Panc1 (cell line): ENCODE measurements around the gene NXPH1.

ENCODE experiments used
- POLR2AphosphoS5 ChIP-seq: IDR thresholded peaks from 2 replicates; pipeline ENCODE4 v1.6.1; 2012; ENCODE audit warnings: mild to moderate bottlenecking, low read depth, low read length, moderate library complexity
- SIN3A ChIP-seq: IDR thresholded peaks from 2 replicates; pipeline ENCODE4 v1.6.1; 2012; ENCODE audit warnings: low read depth, mild to moderate bottlenecking, low read length, moderate library complexity, borderline replicate concordance; ENCODE audit not compliant: insufficient read depth
- TCF7L2 ChIP-seq: IDR thresholded peaks from 2 replicates; pipeline ENCODE4 v1.6.1; 2011; ENCODE audit warnings: mild to moderate bottlenecking, low read depth, low read length, inconsistent platforms
- TF ChIP-seq, protein P1 (sequence below): fragments of 450-650 bp; IDR thresholded peaks from 2 replicates; pipeline ENCODE4 v1.5.1; 2017; ENCODE audit warnings: mild to moderate bottlenecking
- TF ChIP-seq, protein P2 (sequence below), 2 experiments: IDR thresholded peaks; 2 replicates each; pipeline ENCODE4 v1.6.1; 2011 to 2012; ENCODE audit warnings: low read depth in 2 of 2, control low read depth in 1 of 2, low read length in 1 of 2, mild to moderate bottlenecking in 1 of 2, moderate library complexity in 1 of 2; ENCODE audit not compliant: insufficient read depth in 1 of 2

DNA sequence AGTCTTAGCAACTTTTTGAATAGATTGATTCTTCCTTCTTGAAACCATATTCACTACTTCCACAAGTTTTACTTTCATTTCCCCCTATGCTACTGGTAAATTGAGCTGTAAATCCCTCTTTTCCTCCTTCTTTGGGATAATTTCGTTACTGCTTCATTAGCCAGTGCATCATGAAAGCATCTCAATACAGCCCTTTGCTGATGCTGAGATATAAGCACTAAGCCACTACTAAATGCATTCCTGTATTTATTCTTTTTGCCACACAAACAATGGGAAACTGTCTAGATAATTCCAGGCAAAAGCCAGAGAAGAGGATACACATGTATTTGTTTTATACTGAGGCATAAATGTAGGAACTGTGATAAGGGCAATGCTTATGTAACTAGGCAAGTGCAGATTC lies 313.9 kb downstream of the NXPH1 start:
- TF ChIP-seq, protein P1, sequence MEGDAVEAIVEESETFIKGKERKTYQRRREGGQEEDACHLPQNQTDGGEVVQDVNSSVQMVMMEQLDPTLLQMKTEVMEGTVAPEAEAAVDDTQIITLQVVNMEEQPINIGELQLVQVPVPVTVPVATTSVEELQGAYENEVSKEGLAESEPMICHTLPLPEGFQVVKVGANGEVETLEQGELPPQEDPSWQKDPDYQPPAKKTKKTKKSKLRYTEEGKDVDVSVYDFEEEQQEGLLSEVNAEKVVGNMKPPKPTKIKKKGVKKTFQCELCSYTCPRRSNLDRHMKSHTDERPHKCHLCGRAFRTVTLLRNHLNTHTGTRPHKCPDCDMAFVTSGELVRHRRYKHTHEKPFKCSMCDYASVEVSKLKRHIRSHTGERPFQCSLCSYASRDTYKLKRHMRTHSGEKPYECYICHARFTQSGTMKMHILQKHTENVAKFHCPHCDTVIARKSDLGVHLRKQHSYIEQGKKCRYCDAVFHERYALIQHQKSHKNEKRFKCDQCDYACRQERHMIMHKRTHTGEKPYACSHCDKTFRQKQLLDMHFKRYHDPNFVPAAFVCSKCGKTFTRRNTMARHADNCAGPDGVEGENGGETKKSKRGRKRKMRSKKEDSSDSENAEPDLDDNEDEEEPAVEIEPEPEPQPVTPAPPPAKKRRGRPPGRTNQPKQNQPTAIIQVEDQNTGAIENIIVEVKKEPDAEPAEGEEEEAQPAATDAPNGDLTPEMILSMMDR = no peak
- TF ChIP-seq POLR2AphosphoS5 = no peak
- TF ChIP-seq, protein P2, sequence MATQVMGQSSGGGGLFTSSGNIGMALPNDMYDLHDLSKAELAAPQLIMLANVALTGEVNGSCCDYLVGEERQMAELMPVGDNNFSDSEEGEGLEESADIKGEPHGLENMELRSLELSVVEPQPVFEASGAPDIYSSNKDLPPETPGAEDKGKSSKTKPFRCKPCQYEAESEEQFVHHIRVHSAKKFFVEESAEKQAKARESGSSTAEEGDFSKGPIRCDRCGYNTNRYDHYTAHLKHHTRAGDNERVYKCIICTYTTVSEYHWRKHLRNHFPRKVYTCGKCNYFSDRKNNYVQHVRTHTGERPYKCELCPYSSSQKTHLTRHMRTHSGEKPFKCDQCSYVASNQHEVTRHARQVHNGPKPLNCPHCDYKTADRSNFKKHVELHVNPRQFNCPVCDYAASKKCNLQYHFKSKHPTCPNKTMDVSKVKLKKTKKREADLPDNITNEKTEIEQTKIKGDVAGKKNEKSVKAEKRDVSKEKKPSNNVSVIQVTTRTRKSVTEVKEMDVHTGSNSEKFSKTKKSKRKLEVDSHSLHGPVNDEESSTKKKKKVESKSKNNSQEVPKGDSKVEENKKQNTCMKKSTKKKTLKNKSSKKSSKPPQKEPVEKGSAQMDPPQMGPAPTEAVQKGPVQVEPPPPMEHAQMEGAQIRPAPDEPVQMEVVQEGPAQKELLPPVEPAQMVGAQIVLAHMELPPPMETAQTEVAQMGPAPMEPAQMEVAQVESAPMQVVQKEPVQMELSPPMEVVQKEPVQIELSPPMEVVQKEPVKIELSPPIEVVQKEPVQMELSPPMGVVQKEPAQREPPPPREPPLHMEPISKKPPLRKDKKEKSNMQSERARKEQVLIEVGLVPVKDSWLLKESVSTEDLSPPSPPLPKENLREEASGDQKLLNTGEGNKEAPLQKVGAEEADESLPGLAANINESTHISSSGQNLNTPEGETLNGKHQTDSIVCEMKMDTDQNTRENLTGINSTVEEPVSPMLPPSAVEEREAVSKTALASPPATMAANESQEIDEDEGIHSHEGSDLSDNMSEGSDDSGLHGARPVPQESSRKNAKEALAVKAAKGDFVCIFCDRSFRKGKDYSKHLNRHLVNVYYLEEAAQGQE (IDR thresholded peaks at IDR 0.05; ENCODE audit: insufficient read depth in 1 of 2, low read depth in 2 of 2, low read length in 1 of 2) = no peak
- TF ChIP-seq SIN3A = no peak
- no peak for TF ChIP-seq TCF7L2
